Retina (tissue), 1 donor: ENCODE results near the gene SOD3.
A peak's percentile ranks its signal among the peaks of the same experiment; 100 is the strongest.

Experiments
- DNase-seq: peaks from one replicate; pipeline ENCODE4 v3.0.0-alpha.2; 2016

The SOD3 gene

DNA sequence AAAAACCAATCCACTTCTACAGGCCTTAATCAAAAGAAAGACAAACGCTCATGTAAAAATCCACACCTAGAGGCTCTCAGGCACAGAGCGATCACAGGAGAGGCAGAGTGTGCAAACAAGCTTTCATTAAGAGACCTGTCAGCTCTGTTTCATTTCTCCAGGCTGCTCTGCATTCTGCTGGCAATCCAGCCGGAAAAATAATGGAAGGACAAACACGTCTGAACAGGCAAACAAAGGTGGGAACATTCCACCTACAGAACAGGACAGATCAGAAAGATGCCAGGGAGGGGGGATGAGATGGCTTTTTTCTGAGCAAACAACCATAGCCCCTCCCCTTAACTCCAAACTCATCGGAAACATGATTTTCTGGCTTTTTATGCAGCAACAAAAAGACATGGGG lies 9.7 kb downstream of the SOD3 start:
- no peak for DNase-seq

DNA sequence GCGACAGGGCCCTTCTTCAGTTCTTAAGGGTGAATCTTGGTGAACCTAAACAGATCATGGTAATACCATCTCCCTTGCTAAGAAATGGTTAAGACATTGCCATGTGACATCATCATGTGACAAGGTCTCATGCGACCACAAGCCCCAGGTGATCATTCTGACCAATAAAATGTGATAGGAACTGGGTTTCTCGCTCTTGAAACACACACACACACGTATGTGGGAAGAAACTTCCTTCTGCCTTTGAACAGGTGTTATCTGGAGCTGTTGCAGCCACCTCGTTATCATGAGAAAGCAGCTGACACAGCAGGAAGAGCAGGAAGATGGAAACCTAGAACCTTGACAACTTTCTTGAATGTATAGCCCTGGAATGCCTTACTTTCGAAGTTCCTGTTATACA lies 10.2 kb downstream of the SOD3 start:
- DNase-seq, result no peak

DNA sequence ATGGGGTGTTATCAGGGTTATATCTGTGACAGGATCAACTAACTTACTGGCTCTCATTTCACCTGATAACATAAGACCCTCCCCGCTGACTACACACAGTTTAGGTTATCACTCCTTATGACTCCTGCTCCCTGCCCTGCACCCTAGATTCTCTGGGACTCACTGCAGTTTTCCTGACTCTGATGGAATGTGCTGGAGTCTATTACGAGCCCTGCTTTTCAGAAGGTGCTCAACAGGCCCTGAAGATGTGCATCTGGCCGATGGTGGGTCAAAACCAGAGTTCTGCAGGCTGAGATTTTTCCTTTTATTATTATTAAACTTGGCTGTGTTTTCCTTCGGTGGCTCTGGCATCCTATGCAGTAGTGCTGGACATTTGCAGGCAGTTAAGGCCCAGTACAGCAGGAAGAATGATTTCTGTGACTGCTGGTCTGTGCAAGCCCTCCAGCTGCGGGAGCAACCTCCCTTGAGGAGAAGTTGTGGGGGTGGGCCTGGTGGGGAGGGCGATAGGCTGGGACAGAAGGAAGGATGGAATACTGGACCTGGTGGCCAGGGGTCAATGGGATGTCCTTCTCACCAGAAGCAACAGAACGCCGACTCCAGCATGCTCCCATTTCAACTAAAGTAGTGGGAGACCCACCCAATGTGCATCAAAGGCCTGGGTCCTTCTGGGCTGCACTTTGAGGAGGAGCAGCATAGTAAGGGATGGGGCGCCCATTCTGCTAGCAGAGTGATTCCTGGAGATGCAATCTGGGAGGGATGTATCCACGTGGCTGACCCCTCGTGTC lies 11.0 kb downstream of the SOD3 start:
- DNase-seq, result no peak

DNA sequence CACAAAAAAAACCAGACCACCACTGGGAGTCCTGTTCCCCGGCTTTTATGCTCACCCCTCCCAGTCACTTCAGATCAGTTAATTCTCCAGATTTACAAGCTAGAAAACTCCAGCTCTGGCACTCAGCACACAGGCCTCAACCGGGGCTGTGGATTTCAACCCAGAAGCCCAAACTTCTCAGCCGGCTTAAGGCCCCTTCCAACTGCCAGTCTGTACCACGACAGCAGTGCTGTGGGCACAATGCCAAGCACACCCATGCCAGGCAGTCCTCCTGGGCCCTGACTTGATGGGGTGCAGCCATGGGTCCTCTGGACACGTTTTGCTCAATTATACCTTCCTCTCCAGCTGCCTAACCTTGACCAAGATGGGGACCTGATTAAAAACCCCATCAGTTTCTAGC lies 12.2 kb downstream of the SOD3 start:
- DNase-seq, result no peak

DNA sequence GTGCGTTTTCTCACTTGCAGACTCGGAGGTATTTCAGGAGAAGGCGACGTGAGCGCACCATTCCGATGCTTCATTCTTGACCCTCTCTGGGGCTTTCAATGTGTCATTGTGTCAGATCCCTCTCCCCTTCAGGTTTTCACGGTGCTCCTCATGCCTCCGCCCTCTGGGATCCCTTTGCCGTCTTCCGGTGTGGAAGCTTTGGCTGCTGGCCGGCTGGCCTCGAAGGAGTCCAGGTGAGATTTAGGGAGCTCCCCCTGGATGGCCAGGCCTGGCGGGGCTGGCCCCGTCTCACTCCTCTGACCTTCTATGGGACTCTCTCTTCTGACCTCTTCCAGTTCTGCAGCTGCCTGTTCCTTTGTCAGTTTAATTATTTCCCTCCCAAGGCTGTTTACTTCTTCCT lies 12.9 kb downstream of the SOD3 start:
- DNase-seq, result no peak

DNA sequence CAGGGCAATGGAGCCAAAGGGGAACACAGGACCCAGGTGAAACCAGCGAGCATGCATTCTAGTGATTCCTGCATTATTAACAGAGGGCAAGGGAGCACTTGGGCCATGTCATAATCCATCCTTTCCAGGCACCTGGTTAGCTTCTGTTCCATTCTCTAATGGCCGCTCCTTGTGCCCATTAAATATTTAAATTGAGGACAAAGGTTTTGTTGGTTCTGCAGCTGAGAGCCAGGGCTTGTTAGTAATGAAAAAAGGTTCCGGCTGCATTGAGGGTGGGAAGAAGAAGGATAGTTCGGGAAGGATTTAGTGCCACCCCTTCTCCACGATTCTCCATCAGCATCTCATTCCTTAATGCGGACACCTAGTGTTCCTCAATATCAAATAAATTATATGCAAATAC lies 13.6 kb downstream of the SOD3 start:
- DNase-seq, result no peak

DNA sequence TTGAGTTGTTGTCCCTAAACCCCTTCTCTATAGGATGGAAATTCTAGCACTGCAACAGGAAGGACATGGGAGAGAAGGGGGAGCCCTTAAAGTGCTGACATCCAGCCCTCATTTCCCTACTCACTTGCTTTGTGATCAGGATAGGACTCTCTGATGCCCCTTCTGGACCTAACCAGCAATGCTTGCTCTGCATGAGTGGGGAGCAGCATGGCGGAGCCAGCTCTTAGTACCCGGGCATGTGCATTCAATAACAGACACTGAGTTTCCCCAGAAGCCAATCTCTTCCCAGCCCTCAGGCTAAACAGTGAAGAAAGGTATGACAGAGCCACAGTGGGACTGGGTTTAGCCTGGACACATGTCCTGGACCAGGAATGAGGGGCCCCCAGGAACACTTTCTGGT lies 14.0 kb downstream of the SOD3 start:
- no peak for DNase-seq

DNA sequence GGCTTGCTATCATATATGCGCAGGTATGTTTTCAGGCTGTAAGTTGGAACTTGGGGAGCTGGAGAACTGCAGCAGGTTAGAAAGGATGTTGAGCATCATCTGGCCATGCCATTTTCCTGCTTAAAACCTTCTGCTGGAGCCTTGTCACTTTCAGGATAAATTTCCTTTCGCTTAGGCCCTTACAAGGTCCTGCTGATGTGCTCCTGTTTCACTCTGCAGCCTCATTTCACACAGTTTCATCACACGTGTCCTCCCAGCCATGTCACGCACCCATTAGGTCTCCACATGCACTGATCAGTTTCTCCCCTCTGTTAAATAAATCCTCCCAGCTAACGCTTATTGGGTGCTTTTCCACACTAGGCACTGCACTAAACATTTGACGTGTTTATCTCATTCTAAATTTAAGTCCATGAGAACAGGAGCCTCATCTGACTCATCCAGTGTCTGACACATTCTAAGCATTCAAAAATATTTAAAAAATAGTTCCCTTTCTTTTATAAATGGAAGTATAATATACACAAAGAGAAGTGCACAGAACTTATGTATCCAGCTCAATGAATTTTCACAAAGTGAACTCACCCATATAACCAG lies 14.5 kb downstream of the SOD3 start:
- DNase-seq, result no peak

DNA sequence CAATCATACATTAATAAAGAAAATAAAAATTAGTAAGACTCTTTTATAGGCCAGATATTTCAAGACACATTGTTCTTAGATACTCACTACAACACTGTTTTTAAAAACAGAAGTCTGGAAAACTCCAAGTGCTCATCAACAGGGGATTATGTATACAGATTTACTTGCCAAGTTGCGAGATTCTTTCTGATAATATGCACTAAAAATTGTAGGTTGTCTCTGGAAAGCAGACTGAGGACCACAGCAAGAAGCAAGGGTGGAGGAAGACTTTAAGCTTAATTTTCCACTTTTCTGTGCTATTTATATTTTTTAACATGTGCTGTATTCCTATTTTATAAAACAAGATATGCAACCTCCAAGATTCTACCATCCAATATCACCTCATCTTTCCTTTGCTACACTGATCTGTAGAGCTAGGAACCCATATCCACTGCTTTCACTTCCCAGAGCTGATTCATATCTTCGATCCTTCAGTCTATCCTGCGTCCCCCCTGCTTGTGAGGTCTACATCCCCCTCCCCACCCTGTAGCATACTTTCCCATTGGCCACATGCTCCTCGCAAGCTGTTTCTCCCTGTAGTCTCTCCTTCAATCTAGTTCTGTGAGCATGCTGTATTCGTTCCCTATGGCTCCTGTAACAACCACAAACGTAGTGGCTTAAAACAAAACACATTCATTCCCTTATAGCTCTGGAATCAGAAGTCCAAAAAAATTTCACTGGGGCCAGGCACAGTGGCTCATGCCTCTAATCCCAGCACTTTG lies 15.7 kb downstream of the SOD3 start:
- DNase-seq, result no peak

DNA sequence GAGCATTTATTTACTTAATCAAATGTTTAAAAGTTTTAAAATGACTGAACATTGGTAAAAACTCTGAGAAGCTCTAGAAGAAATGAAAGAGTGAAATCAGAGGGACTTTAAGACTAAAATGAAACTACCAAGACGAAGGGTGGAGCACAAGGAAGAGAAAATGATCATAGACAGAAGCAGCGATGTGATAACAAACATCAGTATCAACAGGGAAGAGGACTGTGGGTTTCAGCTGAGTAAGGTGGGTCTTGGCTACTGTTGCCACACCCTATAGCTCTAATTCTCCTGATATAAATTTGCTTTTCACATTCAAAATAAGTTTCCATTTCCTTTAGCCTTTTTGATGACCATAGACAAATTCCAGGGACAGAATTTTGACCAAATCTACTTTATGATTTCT lies 18.4 kb downstream of the SOD3 start:
- no peak for DNase-seq

DNA sequence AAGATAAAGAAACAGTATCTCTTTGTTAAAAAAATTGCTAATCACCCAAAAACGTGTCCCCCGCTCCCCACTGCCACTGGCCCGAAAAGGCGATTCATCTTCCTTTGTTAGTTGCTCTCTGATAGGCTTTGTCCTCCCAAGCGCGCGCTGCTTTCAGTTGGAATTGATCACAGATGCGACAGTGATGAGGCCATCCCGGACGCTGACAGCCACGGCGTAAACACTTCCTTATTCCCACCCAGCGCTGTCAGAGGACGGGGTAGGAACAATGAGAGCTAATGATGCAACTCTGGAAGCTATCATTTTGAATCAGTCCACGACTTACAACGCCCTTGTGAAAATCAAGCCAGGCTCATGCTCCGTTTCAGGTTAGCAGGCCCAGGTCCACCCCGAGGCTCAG lies 21.4 kb downstream of the SOD3 start:
- DNase-seq, result peak; percentile 86

DNA sequence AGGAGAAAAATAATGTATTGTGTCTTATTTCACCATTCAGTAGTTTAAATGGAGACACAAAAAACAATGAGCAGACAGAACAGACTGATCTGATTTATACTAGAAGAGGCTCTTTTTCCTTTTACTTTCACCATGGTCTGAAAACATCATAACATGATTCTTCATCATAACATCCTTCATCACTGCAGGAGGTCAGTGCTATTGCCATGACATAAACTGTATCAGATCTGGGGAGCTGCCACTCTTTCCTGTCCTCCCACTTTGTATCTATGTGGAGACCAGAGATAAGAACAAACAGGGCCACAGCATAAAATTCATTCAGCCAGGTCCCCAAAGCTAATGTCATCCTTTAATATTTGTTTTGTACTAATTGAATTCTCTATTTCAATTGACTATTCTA lies 25.2 kb downstream of the SOD3 start:
- no peak for DNase-seq

DNA sequence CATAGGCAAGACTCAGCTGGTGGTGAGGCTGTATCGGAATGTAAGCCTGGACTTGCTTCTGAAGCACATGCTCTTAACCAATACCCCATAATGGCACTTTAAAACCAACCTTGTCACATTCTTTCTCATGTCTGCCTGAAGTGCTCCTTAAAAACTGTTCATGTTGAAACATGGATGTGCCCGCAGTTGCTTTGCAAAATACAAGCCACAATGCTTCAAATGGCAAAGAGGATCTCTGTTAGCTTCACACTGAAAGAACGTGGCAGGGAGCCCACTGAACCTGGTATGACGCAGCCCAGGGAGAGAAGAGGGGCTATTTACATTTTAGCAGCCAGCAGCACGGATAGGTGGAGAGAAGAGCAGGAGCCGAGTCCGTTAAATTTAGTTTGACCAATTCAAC lies 29.3 kb downstream of the SOD3 start:
- DNase-seq, result no peak

DNA sequence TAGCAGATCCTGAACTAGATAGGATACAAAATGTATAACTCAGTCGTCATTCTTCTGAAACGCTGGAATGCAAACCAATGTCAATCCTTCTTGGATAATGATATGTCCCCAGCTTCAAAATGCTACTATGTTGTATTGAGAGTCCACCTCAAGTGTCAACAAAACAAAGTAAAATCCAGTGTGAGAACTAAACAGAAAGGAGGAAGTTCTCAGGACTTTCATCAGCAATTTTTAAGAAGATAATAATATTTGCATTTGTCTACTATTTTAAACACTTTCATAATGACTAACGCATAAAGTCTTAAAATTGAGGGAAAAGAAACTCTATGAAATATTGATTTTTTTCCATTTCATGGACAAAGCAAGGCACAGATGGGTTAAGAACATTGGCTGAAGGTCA lies 36.3 kb downstream of the SOD3 start:
- DNase-seq, result no peak

DNA sequence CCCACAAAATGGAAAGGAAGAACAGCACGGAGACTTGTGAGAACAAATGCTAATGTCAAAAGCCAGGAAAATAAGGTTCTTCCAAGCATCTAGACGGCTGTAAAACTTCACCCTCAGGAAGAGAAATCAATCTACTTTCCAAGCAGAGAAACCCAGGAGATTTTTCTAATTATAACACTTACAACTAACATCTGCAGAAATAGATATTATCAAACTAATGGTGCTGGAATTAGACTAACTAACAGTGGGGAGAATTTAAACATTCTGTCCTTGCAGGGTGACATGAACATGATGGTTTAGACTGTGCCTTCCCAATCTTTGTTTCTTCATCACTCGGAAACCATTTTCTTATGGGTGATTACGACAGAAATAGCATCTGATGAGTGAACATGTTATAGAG lies 40.3 kb downstream of the SOD3 start:
- no peak for DNase-seq

DNA sequence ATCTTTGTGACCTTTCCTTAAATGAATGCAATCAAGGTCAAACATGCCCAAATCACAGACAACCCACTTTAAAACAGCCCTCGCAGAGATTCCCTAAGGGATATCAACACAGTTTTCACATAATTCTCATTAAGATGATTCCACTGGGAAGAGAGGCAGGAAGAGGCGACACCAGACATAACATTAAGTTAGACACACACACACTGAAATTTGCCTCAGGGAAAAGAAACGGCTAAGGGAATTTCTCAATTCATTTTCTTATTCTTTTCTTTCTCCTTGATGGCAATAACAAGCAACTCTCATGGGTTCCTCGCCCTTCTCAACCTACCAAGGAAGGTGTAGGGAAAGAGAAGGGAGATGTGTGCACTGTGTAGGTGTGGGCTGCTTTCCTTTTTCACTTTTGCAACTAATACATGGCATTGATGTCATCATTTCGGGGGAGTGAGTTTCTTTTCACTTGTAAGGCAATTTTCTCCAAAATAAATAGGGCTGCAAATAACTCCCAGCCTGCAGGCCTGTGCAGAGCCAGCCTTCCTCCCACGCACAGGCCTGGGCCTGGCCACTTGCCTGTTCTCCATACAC lies 41.4 kb downstream of the SOD3 start:
- no peak for DNase-seq

DNA sequence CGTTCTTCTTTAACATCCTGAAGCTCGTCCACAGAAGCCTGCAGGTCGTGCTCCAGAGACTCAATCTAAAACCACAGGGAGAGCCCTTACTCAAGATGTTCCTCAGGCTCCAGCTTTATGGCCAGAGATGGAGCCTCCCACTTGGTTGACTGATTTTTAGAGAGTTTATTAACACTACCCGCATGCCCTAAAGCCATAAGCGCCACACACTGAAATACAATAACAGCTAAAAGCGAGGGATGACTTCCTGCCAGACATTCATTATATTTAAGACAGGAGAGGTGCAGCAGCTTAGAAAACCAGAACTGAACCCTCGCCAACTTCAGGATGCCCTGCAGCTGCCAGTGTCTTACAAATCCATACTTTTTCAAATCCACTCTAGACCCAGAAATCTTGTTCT lies 42.0 kb downstream of the SOD3 start:
- no peak for DNase-seq

DNA sequence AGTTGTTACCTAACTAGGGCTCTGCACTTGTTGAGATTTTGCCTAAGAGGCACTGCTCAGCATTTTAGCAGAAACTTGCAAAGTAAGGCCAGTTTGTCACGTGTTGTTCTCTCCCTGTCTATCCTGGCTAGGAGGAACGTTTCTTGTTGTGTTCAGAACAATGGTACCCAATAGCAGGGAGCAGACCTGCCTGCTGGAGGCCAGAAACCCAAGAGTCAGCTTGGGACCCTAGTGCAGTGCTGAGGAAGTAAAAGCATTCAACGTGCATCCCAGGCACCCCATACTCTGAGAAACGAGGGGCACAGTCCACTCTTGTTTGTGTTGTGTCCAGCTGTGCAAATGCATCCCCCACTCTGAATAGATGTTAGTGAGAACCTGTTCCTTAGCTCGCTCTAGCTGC lies 42.4 kb downstream of the SOD3 start:
- no peak for DNase-seq

DNA sequence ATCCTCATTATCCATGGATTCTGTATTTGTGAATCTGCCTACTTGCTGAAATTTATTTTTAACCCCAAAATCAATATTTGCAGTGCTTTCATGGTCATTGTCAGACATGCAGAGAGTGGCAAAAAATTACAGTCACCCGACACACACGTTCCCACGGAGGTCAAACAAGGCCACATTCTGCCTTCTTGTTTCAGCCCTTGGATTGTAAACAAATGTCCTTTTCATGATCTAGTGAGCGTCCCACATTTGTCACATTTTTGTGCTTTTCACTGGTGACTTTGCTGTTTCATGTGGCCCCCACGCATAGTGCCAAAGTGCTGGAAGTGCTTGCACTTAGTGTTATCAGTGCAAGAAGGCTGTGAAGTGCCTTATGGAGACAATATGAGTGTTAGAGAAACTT lies 45.0 kb downstream of the SOD3 start:
- DNase-seq, result no peak

DNA sequence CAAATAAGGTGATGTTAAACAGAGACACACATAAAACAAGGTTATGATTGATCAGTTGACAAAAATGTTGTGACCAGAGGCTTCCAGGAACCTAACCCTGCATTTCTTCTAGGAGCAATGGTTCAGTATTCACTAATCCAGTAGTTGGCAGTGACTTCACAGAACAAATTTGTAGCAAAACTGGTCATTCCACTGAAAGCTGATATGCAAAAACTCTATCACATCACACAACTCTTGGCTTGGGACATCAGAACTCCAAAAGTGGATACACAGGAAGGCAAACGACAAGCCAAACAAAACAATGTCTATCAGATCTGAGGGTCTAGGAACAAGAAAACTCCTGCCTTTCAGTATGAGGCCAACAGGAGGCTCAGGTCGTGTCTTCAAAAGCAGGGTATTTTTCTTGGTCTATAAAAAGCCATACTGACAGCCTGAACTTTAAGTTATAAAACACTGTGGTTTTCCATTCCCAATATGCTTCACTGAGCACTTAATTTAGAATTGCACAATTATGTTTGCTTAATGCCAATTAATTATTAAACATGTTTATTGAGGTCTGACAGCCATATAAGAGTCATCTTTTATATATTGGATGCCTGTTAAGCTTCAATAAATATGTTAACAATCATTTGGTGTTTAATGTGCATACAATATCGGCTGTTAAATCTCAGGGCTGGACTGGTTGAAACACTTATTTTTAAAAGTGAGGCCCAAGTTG lies 45.6 kb downstream of the SOD3 start:
- no peak for DNase-seq

DNA sequence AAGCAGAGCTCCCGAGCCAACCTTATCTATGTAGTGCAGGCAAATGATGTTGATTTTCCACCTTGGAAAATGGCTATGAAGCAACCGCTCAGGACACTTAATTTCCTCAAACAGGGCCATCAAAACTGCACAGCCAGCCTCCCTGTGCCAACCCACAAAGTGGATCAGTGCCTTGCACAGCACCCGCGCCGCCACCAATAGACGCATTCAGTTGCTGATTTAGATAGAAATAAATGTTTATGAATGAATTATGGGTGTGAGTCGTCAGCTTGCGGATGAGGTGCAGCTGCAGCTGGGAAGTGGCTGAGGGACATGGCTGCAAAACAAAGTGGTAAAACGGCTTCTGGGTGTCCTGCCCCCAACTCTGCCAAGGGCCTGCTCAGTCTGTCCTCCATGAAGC lies 47.0 kb downstream of the SOD3 start:
- DNase-seq, result no peak

DNA sequence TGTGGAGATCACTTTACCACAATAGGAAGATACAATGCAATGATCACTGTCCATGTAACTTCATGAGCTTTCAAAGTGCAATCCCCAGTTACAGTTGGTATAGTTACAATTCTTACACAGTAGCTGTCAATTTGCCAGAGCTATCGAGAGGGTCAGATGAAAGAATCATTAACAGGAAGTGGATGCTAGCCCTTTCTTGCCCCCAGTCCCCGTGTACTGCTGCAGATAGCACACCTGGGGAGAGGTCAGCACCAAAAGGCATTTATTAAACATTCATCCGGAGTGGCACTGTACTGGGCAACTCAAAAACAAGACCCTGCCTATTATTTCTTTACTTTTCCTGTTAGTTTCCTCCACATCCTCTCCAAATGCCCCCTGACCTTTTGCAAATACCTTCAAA lies 47.7 kb downstream of the SOD3 start:
- no peak for DNase-seq

DNA sequence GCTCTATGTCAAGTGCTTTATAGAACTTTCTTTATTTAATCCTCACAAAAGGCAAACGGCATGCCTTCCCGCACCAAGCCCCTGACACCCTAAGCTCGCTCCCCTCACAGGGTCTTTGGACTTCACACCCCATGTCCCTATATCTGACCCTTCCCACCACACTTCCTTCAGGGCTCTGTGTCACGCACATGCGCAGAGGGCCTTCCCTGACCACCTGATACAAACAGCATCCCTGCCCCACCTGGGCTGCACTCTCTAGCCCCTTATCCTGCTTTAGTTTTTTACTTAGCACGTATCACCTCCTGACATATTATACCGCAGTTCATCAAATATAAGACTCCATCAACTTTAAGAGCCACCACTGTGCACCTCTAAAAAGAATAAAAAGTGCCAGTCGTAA lies 49.8 kb downstream of the SOD3 start:
- DNase-seq, result no peak
